H1 (cell line): Measurements from ENCODE around the gene ABHD8. TPM values are rescaled to one million over a fixed set of nuclear protein-coding genes. Genes with fewer than 3 reads are reported as not detected.

ENCODE experiments used
- CTCF ChIA-PET: fragments of 300-600 bp; sonication (Branson Sonifier 250); formaldehyde crosslinking; loops from one replicate; lab custom pipeline; 2021; ENCODE audit not compliant: partially characterized antibody; lab: Charles Lee
- POLR2A ChIA-PET: fragments of 300-600 bp; sonication (Branson Sonifier 250); formaldehyde crosslinking; loops from one replicate; lab custom pipeline; 2021; ENCODE audit warnings: inconsistent platforms; ENCODE audit not compliant: partially characterized antibody; lab: Charles Lee
- DNase-seq, 2 experiments: peaks; one replicate each; pipeline versions ENCODE4 v3.0.0 to v3.0.0-alpha.2; 2010 to 2022; ENCODE audit warnings: low spot score in 2 of 2, low read depth in 1 of 2, mixed read lengths in 1 of 2
- FAIRE-seq: peaks from 2 replicates; lab custom pipeline; 2011; peaks lifted over from hg19 to GRCh38; lab: Jason Lieb, UNC
- H2AFZ ChIP-seq: 2 replicates; pipeline ENCODE4 v1.8.1; 2012; ENCODE audit warnings: low read length, inconsistent platforms
- H2AK5ac ChIP-seq: 2 replicates; pipeline ENCODE4 v1.6.1; 2013; ENCODE audit warnings: low read depth, low read length
- H2BK120ac ChIP-seq: replicated peaks from 2 replicates; pipeline ENCODE3; 2013; ENCODE audit warnings: low read depth, low read length, inconsistent platforms
- H2BK12ac ChIP-seq: 2 replicates; pipeline ENCODE4 v1.6.1; 2013; ENCODE audit warnings: low read depth, low read length
- H2BK15ac ChIP-seq: 2 replicates; pipeline ENCODE4 v1.6.1; 2013; ENCODE audit warnings: low read length
- H2BK20ac ChIP-seq: 2 replicates; pipeline ENCODE4 v1.6.1; 2013; ENCODE audit warnings: low read length
- H2BK5ac ChIP-seq: 2 replicates; pipeline ENCODE4 v1.6.1; 2013; ENCODE audit warnings: low read depth, low read length
- H3K14ac ChIP-seq: 2 replicates; pipeline ENCODE4 v1.6.1; 2013; ENCODE audit warnings: inconsistent platforms; ENCODE audit not compliant: insufficient read length
- H3K18ac ChIP-seq: 2 replicates; pipeline ENCODE4 v1.6.1; 2013; ENCODE audit warnings: low read length; ENCODE audit errors: extremely low read depth
- H3K23ac ChIP-seq: 2 replicates; pipeline ENCODE4 v1.6.1; 2013; ENCODE audit warnings: inconsistent platforms; ENCODE audit not compliant: insufficient read length
- H3K23me2 ChIP-seq: 2 replicates; pipeline ENCODE4 v1.6.1; 2013; ENCODE audit warnings: low read depth, low read length
- H3K27ac ChIP-seq: 2 replicates; pipeline ENCODE4 v1.6.1; 2011; ENCODE audit warnings: low read depth, low read length, inconsistent platforms
- H3K27me3 ChIP-seq, 4 experiments: replicated peaks in 1 of 4; 1 replicate in 1 of 4; 2 replicates in 3 of 4; pipeline versions ENCODE4 v1.6.1 to v1.8.1; 2011 to 2013; ENCODE audit warnings: low read length in 3 of 4, mild to moderate bottlenecking in 3 of 4, inconsistent platforms in 2 of 4, mixed read lengths in 2 of 4, moderate library complexity in 1 of 4; ENCODE audit not compliant: control insufficient read depth in 3 of 4, insufficient read depth in 3 of 4; ENCODE audit errors: extremely low read depth in 1 of 4
- H3K36me3 ChIP-seq, 4 experiments: 2 replicates each; pipeline versions ENCODE4 v1.6.1 to v1.8.1; 2011 to 2013; ENCODE audit warnings: mild to moderate bottlenecking in 4 of 4, low read length in 3 of 4, moderate library complexity in 2 of 4, control low read depth in 1 of 4, inconsistent platforms in 1 of 4; ENCODE audit not compliant: insufficient read depth in 4 of 4, control insufficient read depth in 2 of 4
- H3K4ac ChIP-seq: replicated peaks from 2 replicates; pipeline ENCODE3; 2013; ENCODE audit warnings: low read length, low read depth, mixed read lengths, inconsistent platforms; ENCODE audit not compliant: insufficient read length
- H3K4me1 ChIP-seq, 4 experiments: replicated peaks in 1 of 4; 1 replicate in 1 of 4; 2 replicates in 3 of 4; pipeline versions ENCODE4 v1.6.1 to v1.8.1; 2011 to 2013; ENCODE audit warnings: low read length in 3 of 4, inconsistent platforms in 2 of 4, mixed read lengths in 1 of 4; ENCODE audit not compliant: insufficient read depth in 4 of 4, control insufficient read depth in 3 of 4
- H3K4me2 ChIP-seq, 2 experiments: 2 replicates each; pipeline versions ENCODE4 v1.6.1 to v1.8.1; 2011 to 2013; ENCODE audit warnings: low read depth in 2 of 2, low read length in 2 of 2, control low read depth in 1 of 2, inconsistent platforms in 1 of 2, mild to moderate bottlenecking in 1 of 2; ENCODE audit not compliant: insufficient read depth in 1 of 2
- H3K4me3 ChIP-seq, 4 experiments: fragments of 200-600, 300-600 bp in 1 of 4; sonication (generic), shearing (Covaris generic), sonication (Bioruptor Twin) in 1 of 4; 2 replicates each; pipeline versions ENCODE4 v1.5.1 to v1.8.1; 2011 to 2016; ENCODE audit warnings: low read length in 4 of 4, low read depth in 3 of 4, control low read depth in 2 of 4, inconsistent platforms in 2 of 4, mild to moderate bottlenecking in 2 of 4, mixed read lengths in 1 of 4, moderate library complexity in 1 of 4; ENCODE audit not compliant: insufficient read depth in 2 of 4; ENCODE audit errors: extremely low read depth in 1 of 4
- H3K56ac ChIP-seq: replicated peaks from 2 replicates; pipeline ENCODE3; 2013; ENCODE audit warnings: low read depth, mild to moderate bottlenecking, mixed read lengths, low read length, inconsistent platforms; ENCODE audit not compliant: insufficient read length
- H3K79me1 ChIP-seq: 2 replicates; pipeline ENCODE4 v1.6.1; 2013; ENCODE audit warnings: low read depth, low read length, control low read depth
- H3K79me2 ChIP-seq, 2 experiments: 2 replicates each; pipeline versions ENCODE4 v1.6.1 to v1.8.1; 2012 to 2013; ENCODE audit warnings: low read length in 2 of 2, mild to moderate bottlenecking in 2 of 2, inconsistent platforms in 1 of 2; ENCODE audit not compliant: insufficient read depth in 2 of 2, control insufficient read depth in 1 of 2
- H3K9ac ChIP-seq, 4 experiments: replicated peaks in 1 of 4; 1 replicate in 1 of 4; 2 replicates in 3 of 4; pipeline versions ENCODE4 v1.6.1 to v1.8.1; 2011 to 2013; ENCODE audit warnings: low read depth in 3 of 4, low read length in 3 of 4, control low read depth in 2 of 4, mild to moderate bottlenecking in 2 of 4, moderate library complexity in 2 of 4, inconsistent platforms in 1 of 4; ENCODE audit errors: extremely low read depth in 1 of 4
- H3K9me3 ChIP-seq, 2 experiments: 2 replicates each; pipeline versions ENCODE4 v1.6.1 to v1.8.1; 2012 to 2013; ENCODE audit warnings: mild to moderate bottlenecking in 2 of 2, moderate library complexity in 2 of 2, control low read depth in 1 of 2, inconsistent platforms in 1 of 2, low read depth in 1 of 2, low read length in 1 of 2, mixed read lengths in 1 of 2; ENCODE audit not compliant: insufficient read depth in 2 of 2
- H4K20me1 ChIP-seq, 2 experiments: replicated peaks in 1 of 2; 2 replicates each; pipeline versions ENCODE3 to v1.8.1; 2011 to 2013; ENCODE audit warnings: inconsistent platforms in 2 of 2, low read length in 2 of 2, mild to moderate bottlenecking in 1 of 2; ENCODE audit not compliant: insufficient read depth in 2 of 2, control insufficient read depth in 1 of 2
- H4K5ac ChIP-seq: 2 replicates; pipeline ENCODE4 v1.6.1; 2013; ENCODE audit warnings: low read length, low read depth, mixed read lengths, inconsistent platforms; ENCODE audit not compliant: insufficient read length
- H4K8ac ChIP-seq: 2 replicates; pipeline ENCODE4 v1.8.0; 2013; ENCODE audit warnings: mild to moderate bottlenecking, moderate library complexity, low read length, inconsistent platforms; ENCODE audit not compliant: insufficient read depth; ENCODE audit errors: extremely low read depth
- H4K91ac ChIP-seq: replicated peaks from 2 replicates; pipeline ENCODE3; 2013; ENCODE audit warnings: low read length, mixed read lengths, inconsistent platforms; ENCODE audit not compliant: insufficient read length
- CTBP2 ChIP-seq: IDR thresholded peaks from 2 replicates; pipeline ENCODE4 v1.7.0; 2011; ENCODE audit warnings: borderline replicate concordance, mild to moderate bottlenecking, moderate library complexity, mixed read lengths, low read length; ENCODE audit not compliant: insufficient read depth, insufficient read length
- GTF2F1 ChIP-seq: IDR thresholded peaks from 2 replicates; pipeline ENCODE4 v1.6.1; 2012; ENCODE audit warnings: low read depth, low read length, improper control_type of control experiment, borderline replicate concordance
- RBBP5 ChIP-seq: IDR thresholded peaks from 2 replicates; pipeline ENCODE4 v1.7.1; 2012; ENCODE audit warnings: low read depth, mild to moderate bottlenecking, inconsistent platforms, low read length, moderate library complexity, borderline replicate concordance
- WGBS, 2 experiments: shearing (Covaris generic) in 1 of 2; methylation state at CpG; one replicate each; pipeline versions ENCODE4 v1.1.6 to v1.1.7; 2013 to 2015; ENCODE audit warnings: low lambda C conversion rate in 2 of 2, mixed read lengths in 2 of 2, inconsistent platforms in 1 of 2, low coverage in 1 of 2, missing lambda C conversion rate in 1 of 2; ENCODE audit not compliant: insufficient replicate concordance in 2 of 2, insufficient coverage in 1 of 2, insufficient read length in 1 of 2; ENCODE audit errors: extremely low coverage in 1 of 2, missing lambda C conversion rate in 1 of 2; 5-methylcytosine and 5-hydroxymethylcytosine counted together
- polyA plus RNA-seq, 7 experiments: library from polyadenylated mRNA; depleted of rRNA in 3 of 7; stranded (reverse) in 5 of 7; unstranded in 2 of 7; fragments of >200 nt in 5 of 7; fragments of 200-250 nt in 2 of 7; gene quantifications; 1 replicate in 5 of 7; 2 replicates in 1 of 7; 4 replicates in 1 of 7; pipeline versions ENCODE4 v1.2.1 to v1.2.3, GENCODE V29; 2011 to 2013; ENCODE audit warnings: missing spikeins in 2 of 7, mixed read lengths in 2 of 7
- total RNA-seq: library from RNA; stranded (reverse); fragmentation: NEBNext Ultra II Directional; extraction: Animal tissue kit (Norgen Biotek cat#: 25700); gene quantifications from 2 replicates; pipeline ENCODE4 v1.2.1, GENCODE V29; 2021

Gene ABHD8
- total and polyA plus RNA-seq, 2 of the 8 experiments (the other 6 are each of a cell fraction or from before 2014, with no cell fraction given), result 11.3 to 18.7 TPM

DNA sequence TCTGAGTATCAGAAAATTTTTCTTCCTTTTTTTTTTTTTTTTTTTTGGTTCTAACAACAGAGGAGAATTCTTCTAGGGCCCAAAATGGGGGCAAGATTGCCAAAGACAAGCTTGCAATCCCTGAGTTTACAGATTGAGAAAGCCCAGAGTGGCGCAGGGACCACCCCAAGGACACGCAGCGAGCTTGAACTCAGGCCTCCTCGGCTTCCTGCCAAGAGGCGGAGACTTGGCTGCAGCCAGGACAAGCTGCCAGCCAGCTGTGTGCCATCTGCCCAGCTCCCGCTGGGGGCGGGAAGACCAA lies 1.9 kb upstream of the ABHD8 start:
- no peak overlapping the region for H3K14ac ChIP-seq
- peak overlapping the region; percentile 61; the same call in 1 of the 2 replicates for H2AK5ac ChIP-seq
- no peak overlapping the region for H2AFZ ChIP-seq
- no peak overlapping the region for H2BK120ac ChIP-seq
- H3K4me1 ChIP-seq, result peaks cover 12 to 22% (median 15%) of the 10 kb centered on the region in 4 experiments
- no peak overlapping the region; the same call in 1 of the 2 replicates for H3K18ac ChIP-seq
- H3K79me2 ChIP-seq, result peaks cover 2 to 8% of the 10 kb centered on the region in 2 experiments; a peak in 3 of 4 replicates
- no peak overlapping the region for H4K8ac ChIP-seq
- H3K23me2 ChIP-seq, result peaks cover 10% of the 10 kb centered on the region
- DNase-seq (no peak), FAIRE-seq (no peak)
- WGBS, 2 experiments, result 9% methylated on average over 7 of the region's 7 CpGs; no CpG with 5 or more reads in 1 of the 2 experiments
- no peak overlapping the region for H3K4ac ChIP-seq
- H3K4me3 ChIP-seq, result peak overlapping the region in 1 of 4 experiments; percentile 78; a peak in 3 of 8 replicates
- no peak overlapping the region for H3K23ac ChIP-seq
- peak overlapping the region; percentile 40; the same call in 1 of the 2 replicates for H2BK15ac ChIP-seq
- H3K79me1 ChIP-seq, result peaks cover 6% of the 10 kb centered on the region
- no peak overlapping the region for H4K5ac ChIP-seq
- no peak overlapping the region for H3K56ac ChIP-seq
- H2BK20ac ChIP-seq, result no peak overlapping the region
- H3K9me3 ChIP-seq, result no peaks in the 10 kb centered on the region
- H4K20me1 ChIP-seq, result peaks cover 1 to 10% of the 10 kb centered on the region in 2 experiments
- H3K4me2 ChIP-seq, result peak overlapping the region; percentile 59 to 82
- no peak overlapping the region for H3K27ac ChIP-seq
- no peaks in the 10 kb centered on the region for H3K27me3 ChIP-seq
- peaks cover 0 to 9% (median 0%) of the 10 kb centered on the region in 4 experiments; a peak in 2 of 8 replicates for H3K36me3 ChIP-seq
- peak overlapping the region; percentile 92; the same call in 1 of the 2 replicates for H2BK12ac ChIP-seq
- ChIA-PET CTCF (interaction anchor here (0.6 to 3.0 kb wide), 17 partner anchors 9 to 224 kb away, joined by 3 to 29 read pairs (median 4); partner anchors contain the start of genes ANO8 and USE1), POLR2A (interaction anchor here (0.6 to 18.5 kb wide), 9 partner anchors 10 to 138 kb away, joined by 3 to 329 read pairs (median 5); partner anchors contain the start of genes ANO8, BABAM1 and USE1)
- H2BK5ac ChIP-seq, result no peak overlapping the region
- peak overlapping the region in 1 of 4 experiments; percentile 25; a peak in 2 of 7 replicates for H3K9ac ChIP-seq
- no peak overlapping the region for H4K91ac ChIP-seq
- no peak for TF ChIP-seq GTF2F1
- TF ChIP-seq CTBP2, result peak; percentile 88
- TF ChIP-seq RBBP5, result 0 out of 2 replicates have a peak, but pooled peaks have one; percentile 15
